ENCODE data around the gene ABCB6.

The ABCB6 gene

DNA sequence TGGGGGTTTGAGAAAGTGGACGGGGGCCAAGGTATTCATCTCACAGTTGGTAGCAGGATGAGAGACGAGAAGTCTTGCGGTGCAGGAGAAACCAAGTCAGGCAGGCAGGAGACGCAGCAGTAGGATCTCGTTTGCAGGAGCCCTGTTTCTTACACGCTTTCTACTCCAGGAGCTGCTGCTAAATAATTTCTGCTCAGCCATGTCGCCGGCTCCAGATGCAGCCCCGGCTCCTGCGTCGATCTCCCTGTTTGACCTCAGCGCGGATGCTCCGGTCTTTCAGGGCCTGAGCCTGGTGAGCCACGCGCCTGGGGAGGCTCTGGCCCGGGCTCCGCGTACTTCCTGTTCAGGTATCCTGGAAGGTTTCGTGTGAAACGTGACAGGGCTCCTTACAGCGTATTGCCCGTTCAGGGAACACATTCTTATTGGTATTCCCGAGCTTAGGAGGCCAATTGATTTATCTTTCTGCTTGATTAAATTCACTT is 11.3 kb upstream of the ABCB6 start (continued):
- TF ChIP-seq, protein P1, sequence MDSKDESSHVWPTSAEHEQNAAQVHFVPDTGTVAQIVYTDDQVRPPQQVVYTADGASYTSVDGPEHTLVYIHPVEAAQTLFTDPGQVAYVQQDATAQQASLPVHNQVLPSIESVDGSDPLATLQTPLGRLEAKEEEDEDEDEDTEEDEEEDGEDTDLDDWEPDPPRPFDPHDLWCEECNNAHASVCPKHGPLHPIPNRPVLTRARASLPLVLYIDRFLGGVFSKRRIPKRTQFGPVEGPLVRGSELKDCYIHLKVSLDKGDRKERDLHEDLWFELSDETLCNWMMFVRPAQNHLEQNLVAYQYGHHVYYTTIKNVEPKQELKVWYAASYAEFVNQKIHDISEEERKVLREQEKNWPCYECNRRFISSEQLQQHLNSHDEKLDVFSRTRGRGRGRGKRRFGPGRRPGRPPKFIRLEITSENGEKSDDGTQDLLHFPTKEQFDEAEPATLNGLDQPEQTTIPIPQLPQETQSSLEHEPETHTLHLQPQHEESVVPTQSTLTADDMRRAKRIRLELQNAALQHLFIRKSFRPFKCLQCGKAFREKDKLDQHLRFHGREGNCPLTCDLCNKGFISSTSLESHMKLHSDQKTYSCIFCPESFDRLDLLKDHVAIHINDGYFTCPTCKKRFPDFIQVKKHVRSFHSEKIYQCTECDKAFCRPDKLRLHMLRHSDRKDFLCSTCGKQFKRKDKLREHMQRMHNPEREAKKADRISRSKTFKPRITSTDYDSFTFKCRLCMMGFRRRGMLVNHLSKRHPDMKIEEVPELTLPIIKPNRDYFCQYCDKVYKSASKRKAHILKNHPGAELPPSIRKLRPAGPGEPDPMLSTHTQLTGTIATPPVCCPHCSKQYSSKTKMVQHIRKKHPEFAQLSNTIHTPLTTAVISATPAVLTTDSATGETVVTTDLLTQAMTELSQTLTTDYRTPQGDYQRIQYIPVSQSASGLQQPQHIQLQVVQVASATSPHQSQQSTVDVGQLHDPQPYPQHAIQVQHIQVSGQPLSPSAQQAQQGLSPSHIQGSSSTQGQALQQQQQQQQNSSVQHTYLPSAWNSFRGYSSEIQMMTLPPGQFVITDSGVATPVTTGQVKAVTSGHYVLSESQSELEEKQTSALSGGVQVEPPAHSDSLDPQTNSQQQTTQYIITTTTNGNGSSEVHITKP (tag by site-specific recombination; IDR thresholded peaks at IDR 0.05): peak; percentile 90
- no peak for TF ChIP-seq ZNF211 (tag by site-specific recombination; IDR thresholded peaks at IDR 0.05; ENCODE audit: low read depth)
- TF ChIP-seq, protein P2, sequence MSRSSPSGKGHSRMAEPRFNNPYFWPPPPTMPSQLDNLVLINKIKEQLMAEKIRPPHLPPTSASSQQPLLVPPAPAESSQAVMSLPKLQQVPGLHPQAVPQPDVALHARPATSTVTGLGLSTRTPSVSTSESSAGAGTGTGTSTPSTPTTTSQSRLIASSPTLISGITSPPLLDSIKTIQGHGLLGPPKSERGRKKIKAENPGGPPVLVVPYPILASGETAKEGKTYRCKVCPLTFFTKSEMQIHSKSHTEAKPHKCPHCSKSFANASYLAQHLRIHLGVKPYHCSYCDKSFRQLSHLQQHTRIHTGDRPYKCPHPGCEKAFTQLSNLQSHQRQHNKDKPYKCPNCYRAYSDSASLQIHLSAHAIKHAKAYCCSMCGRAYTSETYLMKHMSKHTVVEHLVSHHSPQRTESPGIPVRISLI (tag by site-specific recombination; IDR thresholded peaks at IDR 0.05): no peak
- 0 out of 2 replicates have a peak, but pooled peaks have one; percentile 11 for TF ChIP-seq ZNF600 (tag by site-specific recombination; IDR thresholded peaks at IDR 0.05)
- no peak for TF ChIP-seq ZNF571 (tag by site-specific recombination; IDR thresholded peaks at IDR 0.05)
- no peak for TF ChIP-seq ZNF548 (tag by site-specific recombination; IDR thresholded peaks at IDR 0.05)
- TF ChIP-seq ZNF146 (tag by site-specific recombination; IDR thresholded peaks at IDR 0.05): no peak
- no peak for TF ChIP-seq GLI4 (tag by site-specific recombination; IDR thresholded peaks at IDR 0.05)
- no peak for TF ChIP-seq ZNF785 (tag by site-specific recombination; IDR thresholded peaks at IDR 0.05)
- TF ChIP-seq ZNF132 (tag by site-specific recombination; IDR thresholded peaks at IDR 0.05; ENCODE audit: borderline replicate concordance): no peak
- TF ChIP-seq ZNF133 (tag by site-specific recombination; IDR thresholded peaks at IDR 0.05): no peak
- TF ChIP-seq, protein P3, sequence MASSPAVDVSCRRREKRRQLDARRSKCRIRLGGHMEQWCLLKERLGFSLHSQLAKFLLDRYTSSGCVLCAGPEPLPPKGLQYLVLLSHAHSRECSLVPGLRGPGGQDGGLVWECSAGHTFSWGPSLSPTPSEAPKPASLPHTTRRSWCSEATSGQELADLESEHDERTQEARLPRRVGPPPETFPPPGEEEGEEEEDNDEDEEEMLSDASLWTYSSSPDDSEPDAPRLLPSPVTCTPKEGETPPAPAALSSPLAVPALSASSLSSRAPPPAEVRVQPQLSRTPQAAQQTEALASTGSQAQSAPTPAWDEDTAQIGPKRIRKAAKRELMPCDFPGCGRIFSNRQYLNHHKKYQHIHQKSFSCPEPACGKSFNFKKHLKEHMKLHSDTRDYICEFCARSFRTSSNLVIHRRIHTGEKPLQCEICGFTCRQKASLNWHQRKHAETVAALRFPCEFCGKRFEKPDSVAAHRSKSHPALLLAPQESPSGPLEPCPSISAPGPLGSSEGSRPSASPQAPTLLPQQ (tag by site-specific recombination; IDR thresholded peaks at IDR 0.05): 0 out of 2 replicates have a peak, but pooled peaks have one; percentile 18
- TF ChIP-seq ZNF404 (tag by site-specific recombination; IDR thresholded peaks at IDR 0.05): no peak
- TF ChIP-seq, protein P4, sequence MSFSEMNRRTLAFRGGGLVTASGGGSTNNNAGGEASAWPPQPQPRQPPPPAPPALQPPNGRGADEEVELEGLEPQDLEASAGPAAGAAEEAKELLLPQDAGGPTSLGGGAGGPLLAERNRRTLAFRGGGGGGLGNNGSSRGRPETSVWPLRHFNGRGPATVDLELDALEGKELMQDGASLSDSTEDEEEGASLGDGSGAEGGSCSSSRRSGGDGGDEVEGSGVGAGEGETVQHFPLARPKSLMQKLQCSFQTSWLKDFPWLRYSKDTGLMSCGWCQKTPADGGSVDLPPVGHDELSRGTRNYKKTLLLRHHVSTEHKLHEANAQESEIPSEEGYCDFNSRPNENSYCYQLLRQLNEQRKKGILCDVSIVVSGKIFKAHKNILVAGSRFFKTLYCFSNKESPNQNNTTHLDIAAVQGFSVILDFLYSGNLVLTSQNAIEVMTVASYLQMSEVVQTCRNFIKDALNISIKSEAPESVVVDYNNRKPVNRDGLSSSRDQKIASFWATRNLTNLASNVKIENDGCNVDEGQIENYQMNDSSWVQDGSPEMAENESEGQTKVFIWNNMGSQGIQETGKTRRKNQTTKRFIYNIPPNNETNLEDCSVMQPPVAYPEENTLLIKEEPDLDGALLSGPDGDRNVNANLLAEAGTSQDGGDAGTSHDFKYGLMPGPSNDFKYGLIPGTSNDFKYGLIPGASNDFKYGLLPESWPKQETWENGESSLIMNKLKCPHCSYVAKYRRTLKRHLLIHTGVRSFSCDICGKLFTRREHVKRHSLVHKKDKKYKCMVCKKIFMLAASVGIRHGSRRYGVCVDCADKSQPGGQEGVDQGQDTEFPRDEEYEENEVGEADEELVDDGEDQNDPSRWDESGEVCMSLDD (tag by site-specific recombination; IDR thresholded peaks at IDR 0.05): no peak
- TF ChIP-seq ZEB2 (tag by site-specific recombination; IDR thresholded peaks at IDR 0.05): 0 out of 2 replicates have a peak, but pooled peaks have one; percentile 11
- TF ChIP-seq FEZF1 (tag by site-specific recombination; IDR thresholded peaks at IDR 0.05): no peak
- no peak for TF ChIP-seq ZNF391 (tag by site-specific recombination; IDR thresholded peaks at IDR 0.05; ENCODE audit: borderline replicate concordance, low read depth)
- no peak for TF ChIP-seq ZNF473 (tag by site-specific recombination; IDR thresholded peaks at IDR 0.05)
- TF ChIP-seq ZXDB (tag by site-specific recombination; IDR thresholded peaks at IDR 0.05): no peak
- TF ChIP-seq ZNF530 (tag by site-specific recombination; IDR thresholded peaks at IDR 0.05; ENCODE audit: low read depth): no peak
- no peak for TF ChIP-seq ZNF157 (tag by site-specific recombination; IDR thresholded peaks at IDR 0.05)
- no peak for TF ChIP-seq GFI1B (tag by site-specific recombination; IDR thresholded peaks at IDR 0.05)
- peak; percentile 52; the same call in 1 of the 2 replicates for TF ChIP-seq ZFP37 (tag by site-specific recombination; IDR thresholded peaks at IDR 0.05)
- TF ChIP-seq YY1 (tag by site-specific recombination; IDR thresholded peaks at IDR 0.05): no peak
- TF ChIP-seq, protein P5, sequence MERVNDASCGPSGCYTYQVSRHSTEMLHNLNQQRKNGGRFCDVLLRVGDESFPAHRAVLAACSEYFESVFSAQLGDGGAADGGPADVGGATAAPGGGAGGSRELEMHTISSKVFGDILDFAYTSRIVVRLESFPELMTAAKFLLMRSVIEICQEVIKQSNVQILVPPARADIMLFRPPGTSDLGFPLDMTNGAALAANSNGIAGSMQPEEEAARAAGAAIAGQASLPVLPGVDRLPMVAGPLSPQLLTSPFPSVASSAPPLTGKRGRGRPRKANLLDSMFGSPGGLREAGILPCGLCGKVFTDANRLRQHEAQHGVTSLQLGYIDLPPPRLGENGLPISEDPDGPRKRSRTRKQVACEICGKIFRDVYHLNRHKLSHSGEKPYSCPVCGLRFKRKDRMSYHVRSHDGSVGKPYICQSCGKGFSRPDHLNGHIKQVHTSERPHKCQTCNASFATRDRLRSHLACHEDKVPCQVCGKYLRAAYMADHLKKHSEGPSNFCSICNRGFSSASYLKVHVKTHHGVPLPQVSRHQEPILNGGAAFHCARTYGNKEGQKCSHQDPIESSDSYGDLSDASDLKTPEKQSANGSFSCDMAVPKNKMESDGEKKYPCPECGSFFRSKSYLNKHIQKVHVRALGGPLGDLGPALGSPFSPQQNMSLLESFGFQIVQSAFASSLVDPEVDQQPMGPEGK (tag by site-specific recombination; IDR thresholded peaks at IDR 0.05): 0 out of 2 replicates have a peak, but pooled peaks have one; percentile 13
- peak; percentile 83 for TF ChIP-seq ZNF335 (tag by site-specific recombination; conservative IDR thresholded peaks at IDR 0.05)
- TF ChIP-seq ZNF302 (tag by site-specific recombination; IDR thresholded peaks at IDR 0.05; ENCODE audit: low read depth): no peak
- TF ChIP-seq SETDB1 (IDR thresholded peaks at IDR 0.05; ENCODE audit: insufficient read length, low read length): no peak
- TF ChIP-seq ZNF354C (tag by site-specific recombination; IDR thresholded peaks at IDR 0.05; ENCODE audit: borderline replicate concordance, low read depth): no peak
- TF ChIP-seq ZNF138 (tag by site-specific recombination; IDR thresholded peaks at IDR 0.05; ENCODE audit: borderline replicate concordance): no peak
- TF ChIP-seq YY2 (tag by site-specific recombination; IDR thresholded peaks at IDR 0.05): no peak
